HG03457 (cell line): ENCODE measurements around the gene SLC24A3.

Experiments used
- ATAC-seq: cut with Tn5 transposase; IDR thresholded peaks from one replicate; pipeline ENCODE4 v1.9.1; 2021; ENCODE audit warnings: moderate number of reproducible peaks; ENCODE audit not compliant: unreplicated experiment

Gene SLC24A3

DNA sequence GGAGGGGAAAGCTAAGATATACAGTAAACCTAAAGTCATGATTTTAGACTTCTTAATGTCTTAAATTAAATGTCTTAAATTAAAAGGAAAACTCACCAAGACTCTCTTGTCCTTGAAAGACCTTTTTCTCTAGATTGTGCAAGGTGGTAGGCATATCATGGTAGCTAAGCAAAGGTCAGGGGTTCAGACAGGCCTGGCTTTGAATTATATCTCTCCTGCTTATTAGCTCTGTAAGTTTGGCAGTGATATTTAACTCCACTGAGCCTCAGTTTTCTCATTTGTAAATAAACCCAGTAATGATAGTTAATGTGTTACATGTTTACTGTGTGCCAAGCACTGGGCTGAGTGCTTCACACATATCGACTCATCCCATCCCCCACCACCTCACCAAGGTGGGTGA lies 203.3 kb downstream of the SLC24A3 start:
- no peak for ATAC-seq

DNA sequence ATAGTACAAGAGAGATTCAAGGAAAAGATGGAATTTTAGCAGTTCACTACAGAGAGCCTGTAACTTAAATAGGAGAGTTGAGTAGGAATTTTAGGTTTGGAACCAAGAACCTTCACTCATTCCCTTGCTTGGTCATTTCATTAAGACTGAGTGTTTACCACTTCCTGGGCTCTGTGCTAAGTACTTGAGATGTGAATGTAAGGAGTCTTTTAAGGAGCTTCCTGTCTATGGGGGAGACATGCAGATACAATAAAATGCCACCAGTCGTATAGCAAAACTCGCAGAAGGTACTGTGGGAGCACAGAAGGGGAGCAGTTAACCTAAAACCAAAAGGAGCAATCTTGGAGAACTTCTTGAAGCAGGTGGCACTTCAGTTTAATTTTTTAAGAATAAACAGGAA lies 204.2 kb downstream of the SLC24A3 start:
- ATAC-seq: no peak

DNA sequence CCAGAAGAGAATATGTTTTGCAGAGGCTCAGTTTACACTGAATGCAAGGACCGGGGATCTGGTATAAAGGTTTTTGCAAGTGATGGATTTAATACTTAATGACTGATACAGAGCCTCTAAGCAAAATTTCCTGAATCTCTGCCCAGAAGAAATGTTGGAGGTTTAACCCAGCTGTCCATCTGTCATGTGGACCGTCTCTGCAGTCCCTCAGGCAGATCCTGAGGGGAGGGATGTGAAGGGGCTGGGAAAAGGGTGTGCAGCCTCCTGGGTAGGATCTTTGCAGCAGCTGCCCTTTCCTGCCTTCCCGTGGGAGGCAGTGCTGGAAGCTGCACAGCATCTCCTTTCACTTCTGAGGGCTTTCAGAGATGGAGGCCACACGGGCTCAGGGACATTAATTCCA lies 207.0 kb downstream of the SLC24A3 start:
- no peak for ATAC-seq

DNA sequence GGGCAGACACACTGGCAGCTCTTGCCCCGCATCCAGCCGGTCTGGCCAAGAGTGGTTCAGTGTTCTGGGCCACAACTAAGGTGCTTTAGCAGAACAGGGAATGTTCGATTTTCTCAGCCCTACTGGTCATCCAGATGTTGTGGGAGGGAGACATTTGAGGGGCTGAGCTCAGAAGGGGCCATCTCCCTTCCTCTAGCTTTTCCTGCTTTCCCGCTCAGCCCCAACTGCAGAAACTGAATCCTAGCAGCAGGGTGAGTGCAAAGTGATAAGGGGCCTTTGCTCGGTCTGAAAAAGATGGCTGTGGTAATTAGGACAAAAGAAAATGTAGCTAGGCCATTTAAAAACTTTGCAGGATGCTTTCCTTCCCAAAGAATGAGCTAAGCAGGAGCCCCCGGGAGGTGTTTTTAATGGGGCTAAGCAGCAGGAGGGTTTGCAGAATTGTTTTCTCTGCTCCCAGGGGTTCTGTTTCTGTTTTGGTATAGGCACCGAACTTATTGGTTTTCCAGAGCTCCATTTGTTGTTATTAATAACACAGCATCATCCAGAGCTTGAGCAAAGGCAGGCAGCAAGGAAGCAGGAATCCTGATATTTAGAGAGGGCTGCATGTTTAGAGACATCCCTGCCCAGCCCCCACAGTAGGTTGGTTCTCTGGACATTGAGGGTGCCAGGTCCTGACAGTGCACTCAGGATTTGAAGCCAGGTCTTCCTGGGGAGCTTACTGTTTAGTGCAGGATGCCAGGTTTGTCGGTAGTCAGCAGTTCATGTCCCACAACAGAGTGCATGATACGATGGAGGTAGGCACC lies 210.9 kb downstream of the SLC24A3 start:
- ATAC-seq: no peak

DNA sequence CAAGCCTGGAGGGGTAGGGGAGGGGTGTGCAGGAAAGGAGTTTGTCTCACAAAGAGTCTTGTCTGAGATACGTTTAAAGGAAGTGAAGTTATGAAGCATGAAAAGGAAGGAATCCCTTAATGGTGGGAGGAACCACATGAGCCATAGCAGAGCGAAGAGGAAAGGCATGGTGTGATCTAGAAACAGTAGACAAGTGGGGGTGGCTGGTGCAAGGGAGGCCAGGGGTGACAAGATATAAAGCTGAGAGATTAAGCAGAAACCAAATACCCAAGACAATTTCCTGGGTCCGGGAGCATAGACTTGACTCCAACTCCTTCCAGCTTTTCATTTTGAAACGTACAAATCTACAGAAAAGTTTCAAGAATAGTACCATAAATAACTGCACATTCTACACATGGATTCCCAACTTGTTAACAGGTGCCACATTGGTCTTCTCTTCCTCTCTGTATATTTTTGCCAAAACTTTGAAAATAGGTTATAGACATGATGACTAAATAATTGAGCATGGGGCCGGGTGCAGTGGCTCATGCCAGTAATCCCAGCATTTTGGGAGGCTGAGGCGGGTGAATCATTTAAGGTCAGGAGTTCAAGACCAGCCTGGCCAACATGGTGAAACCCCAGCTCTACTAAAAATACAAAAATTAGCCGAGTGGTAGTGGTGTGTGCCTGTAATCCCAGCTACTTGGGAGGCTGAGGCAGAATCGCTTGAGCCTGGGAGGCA lies 211.6 kb downstream of the SLC24A3 start:
- ATAC-seq: no peak

DNA sequence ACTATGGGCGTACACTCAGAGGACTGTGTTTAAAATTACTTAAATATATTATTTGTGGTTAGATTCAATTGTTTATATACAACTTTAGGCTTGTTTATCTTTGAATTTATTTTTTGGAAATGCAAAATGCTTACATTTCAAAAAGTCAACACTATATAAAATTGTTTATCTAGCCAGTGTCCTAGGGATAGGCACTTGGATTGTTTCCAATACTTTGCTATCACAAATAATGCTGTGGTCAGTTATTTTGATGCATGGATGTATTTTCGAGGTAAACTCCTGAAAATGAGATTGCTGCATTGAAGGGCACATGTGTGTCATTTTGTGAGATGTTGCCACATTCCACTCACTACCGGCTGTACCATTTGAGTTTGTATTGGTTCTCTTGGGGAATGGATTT lies 213.9 kb downstream of the SLC24A3 start:
- ATAC-seq: no peak

DNA sequence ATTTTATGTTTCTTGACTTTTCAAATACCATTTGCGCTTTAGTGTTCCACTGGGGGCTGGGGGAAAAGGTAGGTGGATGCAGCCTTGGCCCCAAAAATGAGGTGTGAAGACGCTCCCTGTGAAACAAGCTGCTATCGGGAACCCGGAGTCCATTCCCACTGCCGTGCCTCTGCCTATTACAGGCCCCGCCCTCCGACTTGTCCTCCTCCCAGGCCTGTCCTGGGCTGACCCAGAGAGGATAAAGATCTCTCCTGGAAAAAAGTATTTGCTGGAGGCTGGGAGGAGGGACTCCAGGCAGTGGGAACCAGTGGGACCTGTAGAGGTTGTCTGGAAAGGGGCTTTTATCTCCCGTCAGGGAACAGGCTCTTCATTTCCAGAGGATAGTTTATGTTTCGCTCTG lies 215.0 kb downstream of the SLC24A3 start:
- ATAC-seq: no peak

DNA sequence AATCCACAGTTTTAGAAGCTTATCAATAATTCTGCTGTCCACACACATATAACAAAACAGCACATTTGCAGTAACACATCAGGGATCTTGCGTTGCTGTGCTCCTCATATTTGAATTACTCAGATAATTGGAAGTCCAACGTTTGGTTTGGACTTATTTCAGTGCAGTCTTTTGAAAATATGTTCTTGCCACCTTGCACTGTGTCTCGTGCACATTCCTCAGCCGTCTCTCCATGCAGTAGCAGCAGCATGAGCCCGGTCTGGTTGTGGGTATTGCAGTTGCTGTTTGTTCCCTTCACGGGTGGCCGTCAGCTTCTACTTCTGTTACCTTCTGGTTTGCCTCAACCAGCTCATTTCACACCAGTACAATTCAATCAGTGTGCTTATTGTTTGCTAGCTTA lies 215.5 kb downstream of the SLC24A3 start:
- no peak for ATAC-seq

DNA sequence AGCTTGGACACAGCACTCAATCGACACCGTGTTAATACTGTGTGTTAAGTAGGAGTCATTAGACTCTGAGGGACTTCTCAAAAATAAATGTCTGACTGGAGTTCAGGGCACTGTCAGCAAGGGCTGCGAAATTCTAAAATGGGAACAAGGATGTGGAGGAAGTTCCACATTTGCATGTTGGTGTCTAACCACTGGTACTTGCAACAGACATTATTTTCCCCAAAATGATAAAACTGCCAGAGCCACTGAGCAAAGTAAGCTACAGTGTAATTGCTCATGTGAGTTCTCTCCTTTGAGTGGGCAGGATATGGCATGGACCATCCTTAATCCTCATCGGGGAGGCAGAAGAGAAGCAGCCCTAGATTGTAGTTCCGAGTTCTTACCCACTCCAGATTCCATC lies 215.9 kb downstream of the SLC24A3 start:
- ATAC-seq: no peak

DNA sequence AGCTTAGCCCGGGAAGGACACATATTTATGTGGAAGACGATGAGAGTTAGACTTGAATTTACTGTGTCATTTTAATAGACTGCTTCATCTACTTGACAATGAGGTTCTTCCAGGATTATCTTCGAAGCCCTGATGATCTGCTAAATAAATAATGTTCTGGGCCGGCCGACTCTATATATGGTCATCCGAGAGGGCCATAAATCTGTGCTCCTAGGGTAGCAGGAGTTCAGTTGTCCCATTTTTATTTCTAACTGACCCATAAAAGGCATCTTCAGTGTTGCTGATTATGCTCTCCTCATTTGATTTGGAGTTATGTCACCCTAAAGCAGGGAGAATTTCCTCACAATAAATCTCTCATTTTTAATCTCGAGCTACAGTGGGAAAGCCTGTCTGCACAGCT lies 217.1 kb downstream of the SLC24A3 start:
- ATAC-seq: no peak

DNA sequence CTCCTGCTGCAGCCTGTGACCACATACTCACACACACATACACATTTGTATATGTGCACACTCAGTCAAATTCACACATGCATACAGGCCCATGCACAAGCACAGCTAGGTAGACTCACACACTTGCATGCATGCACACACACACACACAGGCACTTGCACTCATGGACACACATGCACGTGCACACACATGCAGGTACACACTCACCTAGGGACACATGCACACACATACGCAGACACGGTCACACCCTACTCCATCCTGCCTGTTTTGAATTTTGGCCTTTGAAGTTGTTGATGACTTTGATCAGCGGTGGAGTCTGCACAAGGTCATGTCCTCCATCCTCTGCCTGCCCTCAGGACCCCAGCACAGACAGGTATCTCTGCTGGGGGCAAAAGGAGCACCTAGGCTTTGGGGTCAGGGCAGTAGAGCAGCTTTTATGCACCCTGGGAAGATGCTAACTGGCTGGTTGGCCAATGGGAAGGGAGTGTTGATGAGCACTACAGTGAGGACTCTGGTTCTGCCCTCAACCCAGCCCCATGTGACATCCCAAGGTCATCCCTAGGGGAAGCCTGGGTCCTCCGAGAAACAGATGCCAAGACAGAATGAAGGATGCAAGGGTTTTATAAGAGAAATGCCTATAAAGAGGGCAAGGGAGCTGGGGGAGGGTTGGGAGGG lies 218.3 kb downstream of the SLC24A3 start:
- ATAC-seq: no peak

DNA sequence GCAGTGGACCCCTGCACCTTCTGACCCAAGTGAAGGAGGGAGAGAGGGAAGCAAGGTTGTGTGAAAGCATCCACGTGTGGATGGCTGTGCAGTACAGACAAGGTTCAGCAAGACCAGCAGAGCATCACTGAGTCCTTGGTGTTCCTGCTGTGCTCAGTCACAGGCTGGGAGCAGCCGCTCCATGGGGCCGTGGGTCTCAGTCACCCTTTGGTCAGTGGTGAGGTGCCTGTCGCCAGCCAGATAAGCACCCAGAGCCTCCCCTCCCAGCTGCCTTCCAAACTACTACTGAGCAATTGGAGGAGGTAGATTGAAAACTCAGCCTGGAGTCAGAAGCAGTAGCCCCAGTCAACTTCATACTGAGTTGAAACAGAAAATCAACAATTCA lies 218.9 kb downstream of the SLC24A3 start:
- no peak for ATAC-seq

DNA sequence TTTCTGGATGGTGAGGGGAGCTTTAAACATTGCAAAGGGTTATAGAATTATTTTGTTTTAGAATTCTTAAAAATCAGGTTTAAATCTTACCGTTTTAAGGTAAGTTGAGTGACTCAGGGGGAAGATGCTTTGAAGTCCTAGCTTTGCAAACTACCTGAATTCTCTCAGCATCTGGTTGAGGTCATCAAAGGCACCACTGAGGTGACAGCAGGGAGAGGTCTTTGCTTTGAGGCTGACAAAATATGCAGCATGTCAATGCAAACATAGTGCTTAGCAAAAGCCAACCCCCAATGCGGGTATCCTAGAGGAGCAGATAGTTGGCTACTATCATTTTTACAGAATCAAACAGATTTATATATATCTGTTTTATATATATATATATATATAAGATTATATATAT lies 219.5 kb downstream of the SLC24A3 start:
- no peak for ATAC-seq

DNA sequence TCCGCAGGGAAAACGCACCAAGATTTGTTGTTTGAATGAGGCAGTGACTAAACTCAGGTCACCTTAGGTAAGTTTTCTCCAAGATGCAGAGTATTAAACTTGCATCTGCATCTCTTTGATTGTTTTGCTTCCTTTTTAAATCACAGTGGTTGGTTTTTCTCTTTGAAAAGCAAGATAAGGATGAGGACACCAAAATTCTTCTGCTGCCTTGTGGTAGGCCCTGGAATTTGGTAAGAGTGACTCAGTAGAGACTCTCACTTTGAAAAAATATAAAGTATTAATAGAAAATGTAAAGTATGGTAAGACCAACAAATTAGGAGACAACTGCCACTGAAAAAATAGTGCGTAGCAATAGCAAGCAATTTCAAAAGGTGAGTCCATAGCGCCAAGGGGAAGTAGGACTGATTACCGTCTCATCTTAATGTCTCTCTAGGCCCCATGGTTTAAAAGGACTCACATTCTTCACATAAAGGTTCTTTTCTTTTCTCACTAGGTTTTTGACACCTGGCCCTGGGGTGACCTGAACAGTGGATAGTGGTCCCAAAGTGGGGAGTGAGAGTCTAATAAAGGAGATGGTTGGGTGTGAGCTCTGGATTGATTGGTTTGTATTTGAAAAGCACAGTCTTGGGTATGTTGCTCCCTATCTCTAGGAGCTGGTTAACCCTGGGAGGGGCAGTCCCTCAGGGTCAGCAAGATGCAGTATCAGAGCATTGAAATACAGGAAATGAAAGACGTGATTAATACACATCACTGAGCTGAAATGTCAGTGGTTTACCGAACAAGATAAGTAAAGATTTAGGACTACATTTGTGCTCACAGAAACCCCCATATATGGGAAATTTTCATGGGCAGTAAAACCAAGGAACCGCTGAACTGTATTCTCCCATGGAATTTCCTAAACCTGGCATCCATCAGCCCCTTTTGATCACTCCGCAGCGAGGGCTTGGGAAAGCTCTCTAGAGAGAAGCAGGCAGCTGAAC lies 221.2 kb downstream of the SLC24A3 start:
- no peak for ATAC-seq

DNA sequence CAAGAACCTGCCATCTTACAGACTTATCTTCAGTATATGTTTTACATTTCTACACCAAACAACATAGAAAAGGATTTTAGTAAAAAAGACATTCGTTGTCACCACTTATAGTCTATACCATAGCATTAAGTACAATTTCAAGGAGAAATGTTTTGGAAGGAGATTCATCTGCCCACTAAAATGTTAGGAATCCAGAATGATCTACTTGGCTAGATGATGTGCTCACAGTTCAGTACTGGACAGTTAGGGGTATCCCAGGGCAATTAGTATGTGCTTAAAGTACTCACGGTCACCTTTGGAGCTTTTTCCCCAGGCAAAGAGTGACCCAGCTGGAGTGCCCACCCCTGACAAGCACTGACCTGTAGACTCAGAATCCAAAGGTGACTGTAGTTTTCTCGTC lies 222.9 kb downstream of the SLC24A3 start:
- ATAC-seq: no peak

DNA sequence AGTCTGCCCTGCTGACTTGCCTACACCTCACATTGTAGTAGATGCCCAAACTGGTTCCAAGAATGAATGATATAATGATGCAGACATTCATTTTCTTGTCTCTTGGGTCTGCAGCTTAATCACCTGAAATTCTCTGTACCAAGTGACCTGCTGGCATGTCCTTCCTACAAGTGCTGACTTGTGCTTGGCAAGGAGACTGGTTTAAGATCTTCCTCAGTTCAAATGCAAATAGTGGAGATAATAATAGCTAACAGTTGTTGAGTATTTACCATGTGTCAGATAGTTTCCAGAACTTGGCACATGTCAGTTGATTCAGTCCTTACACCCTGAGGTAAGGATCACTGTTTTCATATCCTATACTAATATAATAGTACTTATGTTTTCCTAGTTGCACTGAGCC lies 223.4 kb downstream of the SLC24A3 start:
- ATAC-seq: no peak

DNA sequence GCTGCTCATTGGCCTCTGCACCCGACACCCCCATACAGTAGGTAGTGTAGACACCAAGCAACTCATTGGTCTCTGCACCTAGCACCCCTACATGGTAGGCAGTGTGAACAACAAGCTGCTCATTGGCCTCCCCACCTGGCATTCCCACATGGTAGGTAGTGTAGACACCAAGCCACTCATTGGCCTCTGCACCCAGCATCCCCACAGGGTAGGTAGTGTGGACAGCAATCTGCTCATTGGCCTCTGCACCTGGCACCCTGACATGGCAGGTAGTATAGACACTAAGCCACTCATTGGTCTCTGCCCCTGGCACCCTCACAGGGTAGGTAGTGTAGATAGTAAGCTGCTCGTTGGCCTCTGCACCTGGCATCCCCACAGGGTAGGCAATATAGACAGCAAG lies 226.0 kb downstream of the SLC24A3 start:
- ATAC-seq: no peak

DNA sequence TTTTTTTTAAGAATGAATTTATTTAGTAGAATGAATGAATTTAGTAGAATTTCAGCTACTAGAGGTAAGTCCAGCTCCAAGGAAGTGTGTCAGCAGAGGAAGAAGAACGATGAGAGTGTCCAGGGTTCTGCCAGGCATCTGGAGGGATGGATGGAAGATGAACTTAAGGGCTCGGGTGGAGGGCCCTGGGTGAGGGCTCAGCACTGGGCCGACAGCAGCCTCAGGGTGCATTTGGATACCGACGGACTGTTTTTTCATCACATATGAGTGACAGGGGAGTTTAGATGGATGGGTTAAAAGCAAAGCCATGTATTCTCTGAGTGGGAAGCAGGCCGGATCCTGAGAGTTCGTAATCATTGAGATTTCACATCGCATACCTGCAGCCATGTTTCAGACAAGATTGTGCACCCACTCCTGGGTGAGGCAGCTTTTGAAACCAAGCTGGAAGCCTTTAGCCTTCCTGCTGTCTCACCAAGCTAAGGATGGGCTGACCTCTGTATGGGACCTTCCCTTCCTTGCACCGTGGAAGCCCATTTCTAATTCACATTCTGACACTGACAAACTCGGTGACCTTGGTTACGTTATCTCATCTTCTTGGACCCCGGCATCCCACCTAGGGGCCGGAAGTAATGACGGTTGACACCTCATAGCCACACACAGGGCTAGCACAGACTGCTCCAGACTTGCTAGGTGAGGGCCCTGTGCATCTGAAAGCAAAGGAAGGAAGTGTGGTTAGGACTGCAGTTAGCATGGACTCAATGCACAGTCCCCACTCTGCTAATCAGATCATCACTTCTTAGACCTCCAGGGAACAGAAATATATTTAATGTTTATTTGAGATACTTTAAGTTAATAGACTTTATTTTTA lies 228.5 kb downstream of the SLC24A3 start:
- no peak for ATAC-seq

DNA sequence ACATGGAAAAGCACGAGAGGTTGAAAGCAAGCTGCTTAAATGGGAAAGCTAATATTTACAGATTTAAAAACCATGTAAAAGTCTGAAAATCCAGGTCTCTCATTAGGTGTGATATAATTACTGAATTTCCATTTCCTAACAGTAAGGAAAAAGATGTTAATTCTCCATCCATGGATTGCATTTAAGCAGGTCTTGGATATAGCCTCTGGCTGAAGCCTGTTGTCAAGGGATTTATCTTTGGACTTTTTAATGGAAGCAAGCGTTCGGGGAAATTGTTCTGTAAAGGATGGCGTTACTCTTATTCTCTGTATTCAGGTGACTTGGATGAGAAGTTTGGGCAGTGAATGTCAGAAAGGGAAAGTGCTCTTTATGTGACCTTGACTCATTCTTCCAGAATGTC lies 233.8 kb downstream of the SLC24A3 start:
- ATAC-seq: no peak

DNA sequence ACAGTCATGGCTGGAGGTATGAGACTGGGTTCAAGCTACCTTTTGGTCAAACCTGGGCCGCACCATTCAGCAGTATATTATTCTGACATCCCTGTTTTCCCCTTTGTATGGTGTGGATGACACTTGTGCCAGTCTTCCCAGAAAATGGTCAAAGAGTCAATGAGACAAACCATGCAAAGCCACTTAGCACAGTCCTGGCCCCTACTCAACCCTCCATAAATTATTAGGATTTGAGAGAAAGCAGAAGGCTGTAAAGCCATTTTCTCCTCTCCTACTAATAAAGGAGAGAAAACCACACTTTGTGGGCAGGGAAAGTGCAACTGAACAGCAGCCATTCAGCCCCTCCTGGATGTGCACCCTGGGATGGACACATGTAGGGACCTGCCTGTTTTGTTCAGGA lies 236.2 kb downstream of the SLC24A3 start:
- no peak for ATAC-seq
